Endodermal cell (in vitro differentiated cells): ENCODE data around the gene LTA. TPM values are rescaled to one million over a fixed set of nuclear protein-coding genes. Genes with fewer than 3 reads are reported as not detected.

Experiments used
- DNase-seq: peaks from one replicate; pipeline ENCODE4 v3.0.0-alpha.2; 2017
- H3K27ac ChIP-seq: 2 replicates; pipeline ENCODE4 v1.5.1; 2013; ENCODE audit warnings: mild to moderate bottlenecking, low read depth, low read length, moderate library complexity
- H3K27me3 ChIP-seq: 2 replicates; pipeline ENCODE4 v1.6.1; 2013; ENCODE audit warnings: mild to moderate bottlenecking, low read length, moderate library complexity; ENCODE audit not compliant: insufficient read depth, control insufficient read depth, poor library complexity, severe bottlenecking
- H3K36me3 ChIP-seq: 2 replicates; pipeline ENCODE4 v1.7.0; 2013; ENCODE audit warnings: mild to moderate bottlenecking, low read length, moderate library complexity; ENCODE audit not compliant: control insufficient read depth, insufficient read depth
- H3K4me1 ChIP-seq: one replicate; pipeline ENCODE4 v1.7.0; 2013; ENCODE audit warnings: low read length; ENCODE audit not compliant: control insufficient read depth, insufficient read depth
- H3K4me3 ChIP-seq: 2 replicates; pipeline ENCODE4 v1.5.1; 2013; ENCODE audit warnings: mild to moderate bottlenecking, low read length, moderate library complexity
- H3K9ac ChIP-seq: 2 replicates; pipeline ENCODE4 v1.6.1; 2013; ENCODE audit warnings: mild to moderate bottlenecking, low read length, moderate library complexity; ENCODE audit not compliant: poor library complexity, severe bottlenecking; ENCODE audit errors: extremely low read depth
- H3K9me3 ChIP-seq: 2 replicates; pipeline ENCODE4 v1.6.1; 2013; ENCODE audit warnings: mild to moderate bottlenecking, low read length, moderate library complexity; ENCODE audit not compliant: control insufficient read depth
- H3K27ac Mint-ChIP-seq: 2 replicates; pipeline ENCODE4 v1.8.0; 2020; ENCODE audit warnings: mixed read lengths
- H3K27me3 Mint-ChIP-seq: 2 replicates; pipeline ENCODE4 v1.8.0; 2021; ENCODE audit warnings: mild to moderate bottlenecking, mixed read lengths; ENCODE audit not compliant: insufficient read depth
- H3K36me3 Mint-ChIP-seq: 2 replicates; pipeline ENCODE4 v1.8.0; 2020; ENCODE audit warnings: low read depth, mixed read lengths
- H3K4me1 Mint-ChIP-seq: 2 replicates; pipeline ENCODE4 v1.8.0; 2020; ENCODE audit warnings: mixed read lengths
- H3K4me3 Mint-ChIP-seq: 2 replicates; pipeline ENCODE4 v1.8.0; 2020; ENCODE audit warnings: mild to moderate bottlenecking, moderate library complexity, mixed read lengths
- H3K9me3 Mint-ChIP-seq: 2 replicates; pipeline ENCODE4 v1.8.0; 2020; ENCODE audit warnings: mild to moderate bottlenecking, mixed read lengths
- CTCF ChIP-seq: fragments of 200-600 bp; sonication (generic); conservative IDR thresholded peaks from 2 replicates; pipeline ENCODE4 v1.5.0; 2021; ENCODE audit warnings: antibody characterized with exemption, mild to moderate bottlenecking
- WGBS, 2 experiments: methylation state at CpG; one replicate each; pipeline versions ENCODE4 v1.1.5 to v1.1.7; 2013; ENCODE audit warnings: missing lambda C conversion rate in 2 of 2, mixed read lengths in 1 of 2; ENCODE audit not compliant: insufficient coverage in 1 of 2, insufficient read length in 1 of 2; 5-methylcytosine and 5-hydroxymethylcytosine counted together
- total RNA-seq, 2 donors: library from RNA; stranded (reverse); fragmentation: NEBNext Ultra II Directional in 1 of 2; extraction: Animal tissue kit (Norgen Biotek cat#: 25700) in 1 of 2; gene quantifications; 2 replicates in 1 of 2; 3 replicates in 1 of 2; pipeline ENCODE4 v1.2.1, GENCODE V29; 2021

LTA gene
- total RNA-seq, 2 donors from 2014 or later: not detected

- no peak for TF ChIP-seq CTCF
- Histone ChIP-seq H3K9me3 (no peaks in the 10 kb centered on the region), H3K4me3 (no peak overlapping the region), H3K4me1 (peaks cover 1% of the 10 kb centered on the region), H3K27me3 (no peaks in the 10 kb centered on the region), H3K36me3 (peaks cover 98% of the 10 kb centered on the region), H3K27ac (no peak overlapping the region), H3K9ac (no peak overlapping the region)
- no peak overlapping the region for H3K27ac Mint-ChIP-seq
- peaks cover 90% of the 10 kb centered on the region for H3K36me3 Mint-ChIP-seq
- no peaks in the 10 kb centered on the region for H3K27me3 Mint-ChIP-seq
- no peak for DNase-seq
- 93 to 95% methylated on average over 15 to 24 of the region's 24 CpGs for WGBS, 2 experiments
- H3K4me1 Mint-ChIP-seq: peaks cover 36% of the 10 kb centered on the region
- no peaks in the 10 kb centered on the region for H3K9me3 Mint-ChIP-seq
- H3K4me3 Mint-ChIP-seq: no peak overlapping the region
Observed at GRCh38 chr6:31534521-31535040, 37.5 kb upstream of the LTA start.

- H3K9me3 Mint-ChIP-seq: no peaks in the 10 kb centered on the region
- no peak for TF ChIP-seq CTCF
- peaks cover 34% of the 10 kb centered on the region for H3K4me1 Mint-ChIP-seq
- DNase-seq: no peak
- Histone ChIP-seq H3K4me1 (peaks cover 7% of the 10 kb centered on the region), H3K27me3 (no peaks in the 10 kb centered on the region), H3K27ac (no peak overlapping the region), H3K36me3 (peaks cover 98% of the 10 kb centered on the region), H3K4me3 (no peak overlapping the region), H3K9me3 (no peaks in the 10 kb centered on the region), H3K9ac (no peak overlapping the region)
- H3K27ac Mint-ChIP-seq: peak overlapping the region; percentile 38
- H3K36me3 Mint-ChIP-seq: peaks cover 90% of the 10 kb centered on the region
- no peaks in the 10 kb centered on the region for H3K27me3 Mint-ChIP-seq
- H3K4me3 Mint-ChIP-seq: no peak overlapping the region
- 100% methylated on average over 2 of the region's 2 CpGs; no CpG with 5 or more reads in 1 of the 2 experiments for WGBS, 2 experiments
Observed at GRCh38 chr6:31535538-31536324, 36.4 kb upstream of the LTA start.

GRCh38 chr6:31538805-31539400, 33.2 kb upstream of the LTA start:
- H3K4me1 Mint-ChIP-seq: peaks cover 32% of the 10 kb centered on the region
- H3K9me3 Mint-ChIP-seq: no peaks in the 10 kb centered on the region
- no peaks in the 10 kb centered on the region for H3K27me3 Mint-ChIP-seq
- peaks cover 67% of the 10 kb centered on the region for H3K36me3 ChIP-seq
- H3K36me3 Mint-ChIP-seq: peaks cover 66% of the 10 kb centered on the region
- no peak overlapping the region for H3K27ac ChIP-seq
- H3K4me1 ChIP-seq: peaks cover 7% of the 10 kb centered on the region
- 97 to 98% methylated on average over 5 to 6 of the region's 6 CpGs for WGBS, 2 experiments
- H3K4me3 ChIP-seq: peak overlapping the region; percentile 99
- H3K9me3 ChIP-seq: no peaks in the 10 kb centered on the region
- H3K27me3 ChIP-seq: no peaks in the 10 kb centered on the region
- no peak for DNase-seq
- peak overlapping the region; percentile 65 for H3K27ac Mint-ChIP-seq
- no peak overlapping the region for H3K9ac ChIP-seq
- H3K4me3 Mint-ChIP-seq: peak overlapping the region; percentile 98
- no peak for TF ChIP-seq CTCF
